ENCODE data around the gene AGAP9. TPM values are rescaled to one million over a fixed set of nuclear protein-coding genes. Genes with fewer than 3 reads are reported as not detected.
A peak's percentile ranks its signal among the peaks of the same experiment; 100 is the strongest.
"Not testable (repeated sequence)": the region's sequence is repeated elsewhere in the genome, so short reads cannot be mapped to it uniquely, and the experiment has no call there.

Gene AGAP9
- total and polyA plus RNA-seq, 11 donors = 0.64 to 8.1 (median 2.0) TPM

DNA sequence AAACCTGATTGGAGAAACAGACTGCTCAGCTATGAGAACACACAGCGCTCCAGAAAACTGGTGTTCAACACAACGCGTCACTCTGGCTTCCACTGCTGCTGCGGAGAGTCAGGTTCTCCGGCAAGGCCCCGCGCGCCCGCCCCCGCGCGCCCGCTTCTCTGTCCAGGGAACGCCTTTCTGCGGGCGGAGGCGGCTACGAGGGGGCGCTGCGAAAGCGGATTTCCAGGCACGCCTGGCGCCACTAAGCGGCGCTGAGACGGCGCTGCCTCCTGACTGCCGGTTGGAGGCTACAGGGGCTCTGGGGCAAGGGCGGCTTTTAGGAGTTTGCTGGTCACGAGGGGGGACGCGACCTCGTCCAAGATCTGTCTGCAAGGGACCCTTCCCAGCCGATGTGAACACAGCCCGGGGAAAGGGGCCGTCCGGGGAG, 62.2 kb downstream of the AGAP9 start:
- DNase-seq = peak in 3 of 5 donors; percentile 53 to 72 (median 64)
- H3K9me3 ChIP-seq; H3K36me3 ChIP-seq; H3K4me1 ChIP-seq; H3K27me3 ChIP-seq; intact Hi-C loops (cut with DNase I); H3K27ac ChIP-seq: not testable (repeated sequence)
- peak; percentile 62 to 93 (median 86) for ATAC-seq
- TF ChIP-seq, protein P1, sequence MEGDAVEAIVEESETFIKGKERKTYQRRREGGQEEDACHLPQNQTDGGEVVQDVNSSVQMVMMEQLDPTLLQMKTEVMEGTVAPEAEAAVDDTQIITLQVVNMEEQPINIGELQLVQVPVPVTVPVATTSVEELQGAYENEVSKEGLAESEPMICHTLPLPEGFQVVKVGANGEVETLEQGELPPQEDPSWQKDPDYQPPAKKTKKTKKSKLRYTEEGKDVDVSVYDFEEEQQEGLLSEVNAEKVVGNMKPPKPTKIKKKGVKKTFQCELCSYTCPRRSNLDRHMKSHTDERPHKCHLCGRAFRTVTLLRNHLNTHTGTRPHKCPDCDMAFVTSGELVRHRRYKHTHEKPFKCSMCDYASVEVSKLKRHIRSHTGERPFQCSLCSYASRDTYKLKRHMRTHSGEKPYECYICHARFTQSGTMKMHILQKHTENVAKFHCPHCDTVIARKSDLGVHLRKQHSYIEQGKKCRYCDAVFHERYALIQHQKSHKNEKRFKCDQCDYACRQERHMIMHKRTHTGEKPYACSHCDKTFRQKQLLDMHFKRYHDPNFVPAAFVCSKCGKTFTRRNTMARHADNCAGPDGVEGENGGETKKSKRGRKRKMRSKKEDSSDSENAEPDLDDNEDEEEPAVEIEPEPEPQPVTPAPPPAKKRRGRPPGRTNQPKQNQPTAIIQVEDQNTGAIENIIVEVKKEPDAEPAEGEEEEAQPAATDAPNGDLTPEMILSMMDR (IDR thresholded peaks at IDR 0.05) = peak in 11 of 12 donors; percentile 6 to 45 (median 27)
- WGBS, 4 donors = 2 to 4% (median 3%) methylated on average over 4 to 30 of the region's 37 CpGs
- peak overlapping the region in 9 of 12 donors; percentile 14 to 38 (median 26) for H3K4me3 ChIP-seq

DNA sequence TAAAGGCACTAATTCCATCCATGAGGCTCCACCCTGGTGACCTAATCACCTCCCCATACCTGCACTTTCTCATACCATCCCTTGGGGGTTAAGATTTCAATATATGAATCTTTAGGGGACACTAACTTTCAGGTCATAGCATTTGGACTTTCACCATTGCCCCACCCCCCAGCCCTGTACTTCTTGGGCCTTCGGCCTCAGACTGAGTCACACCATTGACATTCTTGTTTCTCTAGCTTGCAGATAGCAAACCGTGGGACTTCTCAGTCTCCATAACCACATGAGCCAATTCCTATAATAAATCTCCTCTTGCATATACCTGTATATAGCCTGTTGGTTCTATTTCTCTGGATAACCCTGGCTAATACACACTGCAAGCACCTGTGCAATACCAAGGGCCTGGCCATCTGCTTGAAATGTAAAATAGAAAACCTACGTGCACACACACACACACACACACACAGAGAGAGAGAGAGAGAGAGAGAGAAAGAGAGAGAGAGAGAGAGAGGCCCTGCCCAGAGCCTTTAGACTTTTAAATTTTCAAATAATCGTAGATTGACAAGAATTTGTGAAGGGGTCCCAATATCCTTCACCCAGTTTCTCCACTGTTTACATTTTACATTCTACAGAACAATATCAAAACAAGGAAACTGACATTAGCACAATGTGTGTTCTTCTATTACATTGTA, 64.8 kb downstream of the AGAP9 start:
- Histone ChIP-seq H3K36me3 (no peaks in the 10 kb centered on the region), H3K9me3 (no peaks in the 10 kb centered on the region), H3K27ac (no peak overlapping the region), H3K4me1 (no peaks in the 10 kb centered on the region), H3K27me3 (peaks cover 0 to 5% (median 0%) of the 10 kb centered on the region in 9 donors), H3K4me3 (no peak overlapping the region)
- intact Hi-C loops (cut with DNase I) = loop anchor here in 1 of 10 donors (10.0 kb wide), 1 partner anchor 94 kb away; no protein-coding TSS in a partner anchor
- WGBS, 4 donors = 68 to 73% (median 71%) methylated on average over 4 of the region's 4 CpGs
- ATAC-seq = no peak
- no peak for DNase-seq
- TF ChIP-seq, protein P1 (IDR thresholded peaks at IDR 0.05) = no peak
- TF ChIP-seq POLR2A (IDR thresholded peaks at IDR 0.05) = no peak

DNA sequence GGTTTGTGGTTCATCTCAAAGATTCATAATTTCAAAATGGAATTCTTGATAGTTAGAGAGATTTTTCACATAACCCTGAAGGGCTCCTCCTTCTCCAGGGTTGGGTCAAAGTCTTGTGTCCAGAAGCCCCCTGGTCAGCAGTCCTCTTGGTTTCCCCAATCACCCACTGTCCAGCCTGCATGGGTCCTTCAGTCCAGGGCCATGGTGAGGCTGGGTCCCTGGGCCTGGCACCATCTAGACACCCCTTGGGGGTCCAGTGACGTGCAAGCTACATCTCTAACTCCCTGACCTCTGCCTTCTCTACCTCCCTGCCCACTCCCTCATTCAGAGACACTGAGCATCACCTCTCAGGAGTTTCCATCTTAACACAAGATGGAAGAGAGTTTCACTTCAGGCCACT, 65.6 kb downstream of the AGAP9 start:
- Histone ChIP-seq H3K27me3 (peaks cover 0 to 5% (median 0%) of the 10 kb centered on the region in 9 donors), H3K4me3 (no peak overlapping the region), H3K4me1 (no peaks in the 10 kb centered on the region), H3K36me3 (no peaks in the 10 kb centered on the region), H3K9me3 (no peaks in the 10 kb centered on the region), H3K27ac (no peak overlapping the region)
- TF ChIP-seq, protein P1 (IDR thresholded peaks at IDR 0.05) = no peak
- TF ChIP-seq POLR2A (IDR thresholded peaks at IDR 0.05) = no peak
- 87 to 100% (median 93%) methylated on average over 1 of the region's 1 CpG for WGBS, 4 donors
- no peak for DNase-seq
- intact Hi-C loops (cut with DNase I) = loop anchor here in 1 of 10 donors (10.0 kb wide), 1 partner anchor 93 kb away; no protein-coding TSS in a partner anchor
- no peak for ATAC-seq

DNA sequence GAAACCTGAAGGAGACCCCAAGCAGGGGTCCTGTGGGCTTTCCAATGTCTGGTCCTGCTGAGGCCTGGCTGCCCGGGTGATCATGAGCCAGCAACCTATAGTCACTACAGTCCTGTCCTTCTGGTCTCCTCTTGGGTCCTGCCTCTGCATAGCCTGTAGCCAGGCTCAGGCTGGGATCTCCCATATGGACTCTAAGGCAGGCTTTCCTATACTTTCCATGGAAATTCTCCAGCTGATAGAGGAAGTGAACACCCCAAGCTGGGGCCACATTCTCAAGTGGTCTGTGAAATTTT, 66.0 kb downstream of the AGAP9 start:
- no peaks in the 10 kb centered on the region for H3K4me1 ChIP-seq
- DNase-seq = no peak
- no peaks in the 10 kb centered on the region for H3K36me3 ChIP-seq
- H3K27me3 ChIP-seq = peaks cover 0 to 5% (median 0%) of the 10 kb centered on the region in 9 donors
- H3K27ac ChIP-seq = no peak overlapping the region
- no peak overlapping the region for H3K4me3 ChIP-seq
- no peak for TF ChIP-seq POLR2A (IDR thresholded peaks at IDR 0.05)
- TF ChIP-seq, protein P1 (IDR thresholded peaks at IDR 0.05) = no peak
- 88 to 100% (median 95%) methylated on average over 1 of the region's 1 CpG for WGBS, 4 donors
- intact Hi-C loops (cut with DNase I) = loop anchor here in 1 of 10 donors (10.0 kb wide), 1 partner anchor 93 kb away; no protein-coding TSS in a partner anchor
- no peak for ATAC-seq
- no peaks in the 10 kb centered on the region for H3K9me3 ChIP-seq

All from heart left ventricle (tissue), 16 donors.